Measurements from ENCODE around the gene FBXL15. TPM values are rescaled to one million over a fixed set of nuclear protein-coding genes. Genes with fewer than 3 reads are reported as not detected.
A peak's percentile ranks its signal among the peaks of the same experiment; 100 is the strongest.

The FBXL15 gene
- total and polyA plus RNA-seq, 2 experiments from 2014 or later, result 17.7 to 23.1 TPM

DNA sequence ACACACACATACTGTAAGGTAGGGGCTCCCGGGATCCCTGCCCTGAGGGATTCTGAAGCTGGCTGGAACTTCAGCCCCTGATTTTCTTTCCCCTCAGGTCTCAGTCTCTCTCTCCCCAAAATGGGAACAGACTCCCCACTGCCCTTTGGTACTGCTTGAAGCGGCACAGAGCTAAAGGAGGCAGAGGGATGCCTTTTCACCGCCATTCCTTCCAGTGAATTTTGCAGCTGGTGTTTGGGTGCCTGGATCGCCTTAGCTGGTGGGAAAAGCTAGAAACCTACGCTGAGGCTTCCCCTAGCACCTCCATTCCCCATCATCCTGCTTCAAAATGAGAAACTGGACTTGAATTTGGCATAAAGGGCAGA, 14.5 kb downstream of the FBXL15 start:
- peak overlapping the region; percentile 63 for H3K9ac ChIP-seq
- TF ChIP-seq EZH2 (IDR thresholded peaks at IDR 0.05; ENCODE audit: insufficient read depth, poor library complexity, severe bottlenecking), result no peak
- no peak for TF ChIP-seq EZH2phosphoT487 (IDR thresholded peaks at IDR 0.05; ENCODE audit: insufficient read depth, low read depth)

GRCh38 chr10:102435529-102436233, 15.0 kb downstream of the FBXL15 start:
- H3K4me1 ChIP-seq (ENCODE audit: insufficient read depth), result peaks cover 20% of the 10 kb centered on the region
- H2AFZ ChIP-seq, result peak overlapping the region; percentile 81
- H3K9ac ChIP-seq, result peak overlapping the region; percentile 63
- H3K36me3 ChIP-seq (ENCODE audit: low read depth), result no peaks in the 10 kb centered on the region
- in situ Hi-C loops (cut with MboI), result no loop called here
- no peaks in the 10 kb centered on the region for H3K9me3 ChIP-seq (ENCODE audit: low read depth)
- no peaks in the 10 kb centered on the region for H4K20me1 ChIP-seq (ENCODE audit: insufficient read depth)
- DNase-seq, result peak; percentile 45
- peak overlapping the region; percentile 71 for H3K4me2 ChIP-seq (ENCODE audit: unreplicated experiment)
- H3K27me3 ChIP-seq (replicated peaks; ENCODE audit: insufficient read depth), result no peaks in the 10 kb centered on the region
- 23 to 24% methylated on average over 11 to 14 of the region's 14 CpGs for WGBS, 2 experiments (ENCODE audit: low coverage in 1 of 2, low lambda C conversion rate in 2 of 2, missing lambda C conversion rate in 2 of 2)
- H3K27ac ChIP-seq, result peak overlapping the region; percentile 62
- H3K4me3 ChIP-seq, result peak overlapping the region; percentile 66
- peaks cover 25% of the 10 kb centered on the region for H3K79me2 ChIP-seq (ENCODE audit: insufficient read depth)
- H3F3A ChIP-seq (ENCODE audit: insufficient read depth), result no peaks in the 10 kb centered on the region; the same call in 1 of the 2 replicates
- TF ChIP-seq EZH2phosphoT487 (IDR thresholded peaks at IDR 0.05; ENCODE audit: insufficient read depth, low read depth) (no peak), EZH2 (IDR thresholded peaks at IDR 0.05; ENCODE audit: insufficient read depth, poor library complexity, severe bottlenecking) (no peak)
- no peaks in the 10 kb centered on the region for H3K9me2 ChIP-seq (ENCODE audit: insufficient read depth)

More for the DNA sequence above, 14.5 kb downstream of the FBXL15 start:
- Histone ChIP-seq H3F3A (ENCODE audit: insufficient read depth) (no peaks in the 10 kb centered on the region; the same call in 1 of the 2 replicates), H2AFZ (peak overlapping the region; percentile 81), H3K4me2 (ENCODE audit: unreplicated experiment) (peak overlapping the region; percentile 71), H3K36me3 (ENCODE audit: low read depth) (no peaks in the 10 kb centered on the region), H3K27ac (peak overlapping the region; percentile 62), H3K9me2 (ENCODE audit: insufficient read depth) (no peaks in the 10 kb centered on the region), H3K4me1 (ENCODE audit: insufficient read depth) (peaks cover 20% of the 10 kb centered on the region), H3K79me2 (ENCODE audit: insufficient read depth) (peaks cover 31% of the 10 kb centered on the region), H3K4me3 (peak overlapping the region; percentile 66), H3K27me3 (replicated peaks; ENCODE audit: insufficient read depth) (no peaks in the 10 kb centered on the region), H3K9me3 (ENCODE audit: low read depth) (no peaks in the 10 kb centered on the region), H4K20me1 (ENCODE audit: insufficient read depth) (no peaks in the 10 kb centered on the region)
- in situ Hi-C loops (cut with MboI), result no loop called here
- DNase-seq, result peak; percentile 30
- 63 to 64% methylated on average over 5 of the region's 5 CpGs for WGBS, 2 experiments (ENCODE audit: low coverage in 1 of 2, low lambda C conversion rate in 2 of 2, missing lambda C conversion rate in 2 of 2)

DNA sequence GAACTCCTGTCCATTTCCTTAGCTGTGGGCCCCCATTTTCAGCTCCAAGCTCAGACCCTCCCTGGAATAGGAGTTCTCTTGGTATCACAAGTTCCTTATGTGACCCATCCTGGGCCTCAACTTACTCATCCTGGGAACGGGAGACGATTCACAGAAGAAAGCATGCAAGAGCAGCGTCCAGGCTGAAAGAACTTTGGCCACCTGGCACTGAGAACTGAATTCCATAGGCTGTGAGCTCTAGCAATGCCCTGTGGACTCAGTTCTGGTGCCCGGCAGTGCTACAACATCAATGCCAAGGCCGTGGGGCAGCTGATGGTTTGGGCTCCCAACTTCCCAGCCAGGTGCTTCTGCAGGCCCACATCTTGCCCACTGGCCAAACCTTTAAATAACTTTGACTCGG, 15.7 kb downstream of the FBXL15 start:
- peak; percentile 37 for DNase-seq
- Histone ChIP-seq H3K36me3 (ENCODE audit: low read depth) (no peaks in the 10 kb centered on the region), H3K27me3 (replicated peaks; ENCODE audit: insufficient read depth) (no peaks in the 10 kb centered on the region), H3K9me3 (ENCODE audit: low read depth) (no peaks in the 10 kb centered on the region), H3K27ac (no peak overlapping the region), H3F3A (ENCODE audit: insufficient read depth) (no peaks in the 10 kb centered on the region; the same call in 1 of the 2 replicates), H3K4me2 (ENCODE audit: unreplicated experiment) (peak overlapping the region; percentile 55), H3K4me1 (ENCODE audit: insufficient read depth) (peaks cover 19% of the 10 kb centered on the region), H3K79me2 (ENCODE audit: insufficient read depth) (peaks cover 19% of the 10 kb centered on the region), H3K9me2 (ENCODE audit: insufficient read depth) (no peaks in the 10 kb centered on the region), H2AFZ (no peak overlapping the region), H4K20me1 (ENCODE audit: insufficient read depth) (no peaks in the 10 kb centered on the region), H3K4me3 (peak overlapping the region; percentile 66), H3K9ac (peak overlapping the region; percentile 63)
- WGBS, 2 experiments (ENCODE audit: low coverage in 1 of 2, low lambda C conversion rate in 2 of 2, missing lambda C conversion rate in 2 of 2), result 54 to 55% methylated on average over 6 of the region's 6 CpGs
- TF ChIP-seq EZH2 (IDR thresholded peaks at IDR 0.05; ENCODE audit: insufficient read depth, poor library complexity, severe bottlenecking), result no peak
- no peak for TF ChIP-seq EZH2phosphoT487 (IDR thresholded peaks at IDR 0.05; ENCODE audit: insufficient read depth, low read depth)
- in situ Hi-C loops (cut with MboI), result no loop called here

GRCh38 chr10:102437515-102437914, 16.9 kb downstream of the FBXL15 start:
- no peak overlapping the region for H2AFZ ChIP-seq
- in situ Hi-C loops (cut with MboI), result no loop called here
- peaks cover 8% of the 10 kb centered on the region; the same call in 1 of the 2 replicates for H3K79me2 ChIP-seq (ENCODE audit: insufficient read depth)
- H3K4me3 ChIP-seq, result 0 out of 2 replicates have a peak overlapping the region, but pooled peaks have one; percentile 22
- no peak overlapping the region for H3K4me2 ChIP-seq (ENCODE audit: unreplicated experiment)
- no peaks in the 10 kb centered on the region for H4K20me1 ChIP-seq (ENCODE audit: insufficient read depth)
- H3K27me3 ChIP-seq (replicated peaks; ENCODE audit: insufficient read depth), result no peaks in the 10 kb centered on the region
- no peak overlapping the region for H3K27ac ChIP-seq
- H3F3A ChIP-seq (ENCODE audit: insufficient read depth), result no peaks in the 10 kb centered on the region; the same call in 1 of the 2 replicates
- 89 to 93% methylated on average over 3 of the region's 3 CpGs for WGBS, 2 experiments (ENCODE audit: low coverage in 1 of 2, low lambda C conversion rate in 2 of 2, missing lambda C conversion rate in 2 of 2)
- no peak for DNase-seq
- H3K9me2 ChIP-seq (ENCODE audit: insufficient read depth), result no peaks in the 10 kb centered on the region
- H3K9ac ChIP-seq, result no peak overlapping the region
- no peaks in the 10 kb centered on the region for H3K36me3 ChIP-seq (ENCODE audit: low read depth)
- no peaks in the 10 kb centered on the region for H3K9me3 ChIP-seq (ENCODE audit: low read depth)
- H3K4me1 ChIP-seq (ENCODE audit: insufficient read depth), result peaks cover 15% of the 10 kb centered on the region
- no peak for TF ChIP-seq EZH2phosphoT487 (IDR thresholded peaks at IDR 0.05; ENCODE audit: insufficient read depth, low read depth)
- no peak for TF ChIP-seq EZH2 (IDR thresholded peaks at IDR 0.05; ENCODE audit: insufficient read depth, poor library complexity, severe bottlenecking)
